H1 (cell line): Measurements from ENCODE around the gene CAPZA2.

Experiments
- EZH2 ChIP-seq: fragments of 200-600 bp; sonication (generic); IDR thresholded peaks from 2 replicates; pipeline ENCODE4 v1.7.1; 2012; ENCODE audit warnings: low read depth, mild to moderate bottlenecking, moderate library complexity, low read length, inconsistent platforms; ENCODE audit not compliant: severe bottlenecking
- JUND ChIP-seq: IDR thresholded peaks from 2 replicates; pipeline ENCODE4 v1.6.1; 2011; ENCODE audit warnings: mild to moderate bottlenecking, improper control_type of control experiment, low read length
- RAD21 ChIP-seq, 2 experiments: IDR thresholded peaks in 1 of 2; conservative IDR thresholded peaks in 1 of 2; 2 replicates each; pipeline ENCODE4 v1.6.1; 2011; ENCODE audit warnings: low read depth in 2 of 2, low read length in 2 of 2, improper control_type of control experiment in 1 of 2, inconsistent platforms in 1 of 2, mild to moderate bottlenecking in 1 of 2, moderate library complexity in 1 of 2

DNA sequence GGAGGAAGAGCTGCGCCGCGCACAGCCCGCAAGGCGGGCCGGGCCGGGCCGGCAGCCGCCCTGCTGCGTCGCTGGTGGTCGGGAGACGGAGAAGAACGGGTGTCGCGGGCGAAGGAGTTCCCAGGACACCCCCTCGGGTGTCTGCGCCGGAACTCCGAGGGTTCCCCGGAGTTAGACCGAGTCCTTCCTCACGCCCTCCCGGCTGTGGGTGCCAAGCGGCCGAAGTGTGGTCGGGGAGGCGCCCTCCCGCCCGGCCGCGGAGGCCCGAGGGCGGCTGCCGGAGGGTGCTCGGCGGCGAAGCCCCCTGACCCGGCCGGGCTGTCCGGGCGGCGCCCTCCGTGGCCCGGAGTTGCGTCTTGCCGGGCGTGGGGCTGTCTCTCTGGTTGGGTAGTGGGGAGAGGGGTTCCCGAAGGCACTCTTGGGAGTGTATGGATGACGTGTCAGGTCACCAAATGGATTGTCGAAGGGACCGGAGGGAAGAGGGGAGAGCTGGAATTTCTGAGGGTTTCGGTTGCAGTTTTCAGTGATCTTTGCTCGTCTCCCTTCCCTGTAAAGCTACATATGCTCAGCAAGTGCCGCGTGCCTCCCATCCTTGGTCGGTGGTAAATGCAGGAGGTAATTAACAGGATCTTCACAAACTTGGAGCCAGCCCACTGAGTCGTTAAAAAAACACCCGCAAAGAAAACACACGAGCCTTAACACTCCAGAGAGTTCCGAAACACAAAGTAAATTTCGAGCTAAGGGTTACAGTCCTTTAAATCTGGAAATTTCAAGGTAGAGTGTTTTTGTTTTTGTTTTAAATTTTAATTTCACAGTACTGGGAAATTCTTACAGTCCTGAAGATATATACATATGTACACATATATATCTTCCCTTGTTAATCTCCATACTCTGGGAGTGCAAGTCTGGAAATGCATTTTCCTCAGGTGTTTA is 91.8 kb downstream of the CAPZA2 start:
- no peak for TF ChIP-seq RAD21 (IDR thresholded peaks at IDR 0.05 in 1 of 2, conservative IDR thresholded peaks at IDR 0.05 in 1 of 2; ENCODE audit: low read depth in 2 of 2, low read length in 2 of 2)
- TF ChIP-seq JUND = peak; percentile 69; the same call in 1 of the 2 replicates
- no peak for TF ChIP-seq EZH2
